WERI-Rb-1 (cell line): Measurements from ENCODE around the gene NUDT17.

Experiments
- DNase-seq: peaks from one replicate; pipeline ENCODE4 v3.0.0-alpha.2; 2020
- H3K27ac ChIP-seq: fragments of 250-450 bp; sonication (Bioruptor Pico); 2 replicates; pipeline ENCODE4 v1.5.1; 2020; ENCODE audit warnings: mild to moderate bottlenecking, moderate library complexity
- H3K27me3 ChIP-seq: fragments of 250-450 bp; sonication (Bioruptor Pico); 2 replicates; pipeline ENCODE4 v1.5.1; 2021; ENCODE audit warnings: mild to moderate bottlenecking, low read depth, moderate library complexity; ENCODE audit not compliant: insufficient read depth, severe bottlenecking
- H3K36me3 ChIP-seq: fragments of 250-450 bp; sonication (Bioruptor Pico); 2 replicates; pipeline ENCODE4 v1.5.1; 2020; ENCODE audit warnings: mild to moderate bottlenecking, moderate library complexity
- H3K4me3 ChIP-seq: 2 replicates; pipeline ENCODE4 v1.5.1; 2011; ENCODE audit warnings: low read depth, mild to moderate bottlenecking, control low read depth, low read length
- H3K9me3 ChIP-seq: fragments of 250-450 bp; sonication (Bioruptor Pico); 2 replicates; pipeline ENCODE4 v1.5.1; 2021; ENCODE audit warnings: mild to moderate bottlenecking, moderate library complexity; ENCODE audit not compliant: severe bottlenecking
- TF ChIP-seq, protein P1 (sequence below): IDR thresholded peaks from 2 replicates; pipeline ENCODE4 v1.5.1; 2011; ENCODE audit warnings: low read depth, mild to moderate bottlenecking, control low read depth, inconsistent platforms, low read length

The NUDT17 gene

DNA sequence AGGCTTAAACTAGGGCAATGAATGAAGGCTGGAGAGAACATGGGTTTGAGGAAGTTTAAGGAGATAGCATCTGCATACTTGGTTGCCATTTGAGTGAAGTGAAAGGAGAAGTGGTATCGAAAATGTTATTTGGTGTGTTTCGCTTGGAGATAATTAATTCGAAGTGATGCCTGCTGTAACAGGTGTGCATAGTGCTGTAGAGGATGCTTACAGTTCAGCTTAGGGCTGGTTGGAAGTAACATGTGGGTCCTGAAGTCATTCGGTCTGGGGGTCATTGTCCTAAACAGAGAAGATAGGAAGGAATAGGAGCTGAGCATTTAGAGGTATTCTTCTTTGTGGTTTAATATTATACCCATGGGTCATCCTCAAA lies 301 bp upstream of the NUDT17 start:
- no peak for DNase-seq
- Histone ChIP-seq H3K27ac (no peak overlapping the region), H3K27me3 (no peaks in the 10 kb centered on the region), H3K9me3 (no peaks in the 10 kb centered on the region), H3K4me3 (peak overlapping the region; percentile 57), H3K36me3 (peaks cover 67% of the 10 kb centered on the region)
- TF ChIP-seq, protein P1, sequence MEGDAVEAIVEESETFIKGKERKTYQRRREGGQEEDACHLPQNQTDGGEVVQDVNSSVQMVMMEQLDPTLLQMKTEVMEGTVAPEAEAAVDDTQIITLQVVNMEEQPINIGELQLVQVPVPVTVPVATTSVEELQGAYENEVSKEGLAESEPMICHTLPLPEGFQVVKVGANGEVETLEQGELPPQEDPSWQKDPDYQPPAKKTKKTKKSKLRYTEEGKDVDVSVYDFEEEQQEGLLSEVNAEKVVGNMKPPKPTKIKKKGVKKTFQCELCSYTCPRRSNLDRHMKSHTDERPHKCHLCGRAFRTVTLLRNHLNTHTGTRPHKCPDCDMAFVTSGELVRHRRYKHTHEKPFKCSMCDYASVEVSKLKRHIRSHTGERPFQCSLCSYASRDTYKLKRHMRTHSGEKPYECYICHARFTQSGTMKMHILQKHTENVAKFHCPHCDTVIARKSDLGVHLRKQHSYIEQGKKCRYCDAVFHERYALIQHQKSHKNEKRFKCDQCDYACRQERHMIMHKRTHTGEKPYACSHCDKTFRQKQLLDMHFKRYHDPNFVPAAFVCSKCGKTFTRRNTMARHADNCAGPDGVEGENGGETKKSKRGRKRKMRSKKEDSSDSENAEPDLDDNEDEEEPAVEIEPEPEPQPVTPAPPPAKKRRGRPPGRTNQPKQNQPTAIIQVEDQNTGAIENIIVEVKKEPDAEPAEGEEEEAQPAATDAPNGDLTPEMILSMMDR = no peak

DNA sequence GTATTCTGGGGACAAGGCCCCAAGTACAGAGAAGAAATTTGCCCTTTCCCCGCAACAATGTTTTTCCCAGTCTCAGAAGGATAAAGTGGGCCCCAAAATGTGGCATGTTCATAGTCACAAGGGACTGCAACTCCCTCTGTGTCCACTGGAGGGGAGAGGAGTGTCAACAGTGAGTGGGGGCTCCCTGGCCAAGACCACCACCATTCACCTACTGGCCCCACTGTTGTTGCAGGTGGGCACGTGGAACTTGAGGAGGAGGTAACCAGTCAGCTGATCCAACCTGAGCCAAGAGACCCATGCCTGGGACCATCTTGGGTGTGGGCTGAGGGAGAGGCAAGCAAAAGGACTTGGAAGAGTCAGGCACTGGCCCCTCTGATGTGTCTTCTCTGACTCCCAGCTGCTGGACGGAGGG lies 777 bp downstream of the NUDT17 start:
- Histone ChIP-seq H3K36me3 (peaks cover 67% of the 10 kb centered on the region), H3K4me3 (peak overlapping the region; percentile 57), H3K27ac (no peak overlapping the region), H3K27me3 (no peaks in the 10 kb centered on the region), H3K9me3 (no peaks in the 10 kb centered on the region)
- DNase-seq = peak; percentile 73
- TF ChIP-seq, protein P1 = peak; percentile 95

DNA sequence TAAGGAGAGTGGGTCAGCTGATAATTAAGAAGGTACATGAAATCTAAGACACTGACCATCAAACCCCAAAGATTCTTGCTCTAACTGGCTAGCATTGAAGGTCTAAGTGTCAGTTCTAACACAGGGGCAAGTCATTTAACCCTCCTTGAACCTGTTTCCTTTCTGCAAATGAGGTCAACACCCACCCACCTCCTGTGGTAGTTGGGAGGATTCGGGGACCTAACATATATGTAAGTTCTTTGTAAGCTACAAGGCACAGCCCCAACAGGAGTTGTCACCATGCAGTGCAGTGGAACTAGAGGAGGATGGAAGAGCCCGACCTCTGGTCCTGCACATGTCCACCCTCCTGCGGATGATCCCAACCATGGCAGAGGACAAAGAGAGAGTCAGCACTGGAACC lies 2.4 kb downstream of the NUDT17 start:
- Histone ChIP-seq H3K9me3 (no peaks in the 10 kb centered on the region), H3K4me3 (no peak overlapping the region), H3K27me3 (no peaks in the 10 kb centered on the region), H3K36me3 (peaks cover 67% of the 10 kb centered on the region), H3K27ac (no peak overlapping the region)
- no peak for DNase-seq
- TF ChIP-seq, protein P1 = no peak

DNA sequence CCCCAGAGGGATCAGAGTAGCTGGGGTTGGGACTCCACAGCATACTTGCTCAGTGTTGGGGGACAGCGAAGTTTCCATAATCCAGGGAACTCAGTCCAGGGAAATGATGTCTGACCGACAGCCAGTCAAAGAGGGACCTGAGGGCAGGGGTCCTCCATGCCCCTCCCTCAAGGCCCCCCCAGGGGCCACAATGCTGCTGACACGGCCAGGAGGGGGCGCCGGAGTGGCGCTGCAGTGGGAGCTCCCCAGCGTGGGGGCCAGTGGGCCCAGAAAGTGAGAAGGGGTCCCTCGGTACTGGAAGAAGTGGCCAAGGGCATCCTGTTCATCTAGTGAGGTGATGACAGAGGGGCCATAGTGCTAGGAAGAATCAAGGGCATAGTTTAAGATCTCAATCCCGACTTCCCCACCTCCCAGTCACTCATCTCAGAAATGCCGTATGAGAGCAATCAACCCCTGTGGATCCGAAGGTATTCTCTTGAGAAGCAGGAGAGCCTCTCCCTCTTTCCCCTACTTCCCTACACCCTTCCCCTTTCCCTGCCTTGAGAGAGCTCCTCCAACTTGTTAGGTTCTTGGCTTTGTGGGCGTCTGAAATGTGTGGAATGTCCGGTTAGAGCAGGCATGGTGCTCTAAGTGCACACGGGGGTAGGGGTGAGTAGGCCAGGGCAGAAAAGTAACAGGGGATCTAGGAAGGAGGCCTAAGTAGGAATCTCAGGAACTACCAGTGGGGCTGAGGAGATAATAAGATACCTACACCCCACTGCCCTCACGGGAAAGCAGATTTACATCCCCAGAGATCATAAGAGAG lies 4.1 kb downstream of the NUDT17 start:
- Histone ChIP-seq H3K36me3 (peaks cover 69% of the 10 kb centered on the region), H3K9me3 (no peaks in the 10 kb centered on the region), H3K27ac (no peak overlapping the region), H3K4me3 (no peak overlapping the region), H3K27me3 (no peaks in the 10 kb centered on the region)
- TF ChIP-seq, protein P1 = peak; percentile 90
- peak; percentile 47 for DNase-seq

DNA sequence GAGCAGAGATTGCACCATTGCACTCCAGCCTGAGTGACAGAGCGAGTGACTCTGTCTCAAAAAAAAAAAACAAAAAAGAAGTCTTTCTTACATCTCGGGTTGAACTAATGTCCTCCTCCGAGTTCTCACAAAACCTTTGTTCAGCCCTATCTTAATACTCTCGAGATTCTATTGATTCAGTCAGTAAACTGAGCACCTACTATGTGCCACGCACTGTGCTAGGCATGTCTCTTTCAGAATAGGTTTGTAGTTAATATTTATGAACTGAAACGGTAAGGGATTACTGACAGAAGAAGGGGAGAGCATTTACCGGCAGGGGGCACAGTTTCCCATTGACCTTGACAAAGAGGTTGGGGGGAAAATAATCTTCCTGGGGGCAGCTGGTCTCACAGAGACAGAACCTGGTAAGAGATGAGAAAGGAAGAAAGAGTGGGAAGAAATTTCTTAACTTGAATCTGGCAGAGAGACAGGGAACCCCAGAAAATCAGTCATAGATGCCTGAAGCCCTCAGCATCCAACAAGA lies 10.1 kb downstream of the NUDT17 start:
- H3K36me3 ChIP-seq = peaks cover 63% of the 10 kb centered on the region
- DNase-seq = peak; percentile 56

More for the DNA sequence above, 10.1 kb downstream of the NUDT17 start:
- Histone ChIP-seq H3K9me3 (no peaks in the 10 kb centered on the region), H3K4me3 (no peak overlapping the region), H3K27me3 (no peaks in the 10 kb centered on the region), H3K27ac (no peak overlapping the region)
- TF ChIP-seq, protein P1 = peak; percentile 47
